HepG2 (cell line): ENCODE data around the gene NUP133. TPM values are rescaled to one million over a fixed set of nuclear protein-coding genes. Genes with fewer than 3 reads are reported as not detected.

Experiments
- AHR ChIP-seq: IDR thresholded peaks from 2 replicates; pipeline ENCODE4 v1.6.1; 2018; ENCODE audit warnings: missing genetic modification reagents, missing compliant biosample characterization
- BCLAF1 ChIP-seq: fragments of 450-650 bp; IDR thresholded peaks from 2 replicates; pipeline ENCODE4 v1.6.1; 2017; ENCODE audit warnings: mild to moderate bottlenecking
- CREB1 ChIP-seq, 2 experiments: fragments of 450-650 bp in 1 of 2; IDR thresholded peaks; 2 replicates each; pipeline ENCODE4 v1.6.1; 2016 to 2017; ENCODE audit warnings: control low read depth in 1 of 2, mild to moderate bottlenecking in 1 of 2, missing compliant biosample characterization in 1 of 2, missing genetic modification characterization in 1 of 2
- HMGXB3 ChIP-seq: sonication (generic); formaldehyde crosslinking; IDR thresholded peaks from 2 replicates; pipeline ENCODE4 v1.4.0; 2020; ENCODE audit warnings: missing genetic modification reagents, borderline replicate concordance
- PCBP2 ChIP-seq: fragments of 200-400 bp; formaldehyde crosslinking; optimal IDR thresholded peaks from 2 replicates; pipeline ENCODE3; 2018; ENCODE audit warnings: low read length, low read depth; ENCODE audit not compliant: poor library complexity, severe bottlenecking
- PITX1 ChIP-seq: sonication (generic); formaldehyde crosslinking; IDR thresholded peaks from 2 replicates; pipeline ENCODE4 v1.5.1; 2020; ENCODE audit warnings: mild to moderate bottlenecking, missing genetic modification reagents
- POLR2G ChIP-seq: fragments of 200-400 bp; formaldehyde crosslinking; IDR thresholded peaks from 2 replicates; pipeline ENCODE4 v1.6.1; 2018; ENCODE audit warnings: mild to moderate bottlenecking, low read depth, low read length, moderate library complexity
- RCOR2 ChIP-seq: IDR thresholded peaks from 2 replicates; pipeline ENCODE4 v1.6.1; 2016; ENCODE audit warnings: missing biosample characterization, missing genetic modification reagents
- SIN3A ChIP-seq: IDR thresholded peaks from 2 replicates; pipeline ENCODE4 v1.6.1; 2011; ENCODE audit warnings: low read depth, mild to moderate bottlenecking, control low read depth, low read length, borderline replicate concordance
- SNAI1 ChIP-seq: sonication (generic); formaldehyde crosslinking; IDR thresholded peaks from 2 replicates; pipeline ENCODE4 v1.5.0; 2020; ENCODE audit warnings: mild to moderate bottlenecking, missing genetic modification reagents, borderline replicate concordance
- ZNF354B ChIP-seq: sonication (generic); formaldehyde crosslinking; IDR thresholded peaks from 2 replicates; pipeline ENCODE4 v1.8.0; 2022; ENCODE audit warnings: mild to moderate bottlenecking, missing genetic modification reagents
- polyA plus RNA-seq, 8 experiments: library from polyadenylated mRNA; depleted of rRNA in 3 of 8; stranded (reverse) in 7 of 8; unstranded in 1 of 8; fragments of >200 nt; fragmentation: Illumina TruSeq in 4 of 8; extraction: Trizol in 4 of 8; gene quantifications; 2 replicates each; pipeline versions ENCODE4 v1.2.1 to v1.2.3, GENCODE V29; 2011 to 2016; ENCODE audit warnings: low read depth in 4 of 8, missing spikeins in 1 of 8, mixed read lengths in 1 of 8; ENCODE audit not compliant: insufficient read depth in 1 of 8
- total RNA-seq, 5 experiments: library from RNA; depleted of rRNA; stranded (reverse); fragments of >200 nt; fragmentation: Illumina TruSeq; extraction: Trizol; gene quantifications; 2 replicates each; pipeline ENCODE4 v1.2.3, GENCODE V29; 2016; ENCODE audit warnings: low read depth in 1 of 5
- TF ChIP-seq, protein P1 (sequence below): sonication (generic); formaldehyde crosslinking; IDR thresholded peaks from 2 replicates; pipeline ENCODE4 v1.5.0; 2020; ENCODE audit warnings: mild to moderate bottlenecking, missing genetic modification reagents
- TF ChIP-seq, protein P2 (sequence below): sonication (generic); formaldehyde crosslinking; IDR thresholded peaks from 2 replicates; pipeline ENCODE4 v1.4.0; 2020; ENCODE audit warnings: missing genetic modification reagents

The NUP133 gene
- total and polyA plus RNA-seq, 2 of the 13 experiments (the other 11 are each of a cell fraction or from before 2014, with no cell fraction given): 17.7 to 45.6 TPM

DNA sequence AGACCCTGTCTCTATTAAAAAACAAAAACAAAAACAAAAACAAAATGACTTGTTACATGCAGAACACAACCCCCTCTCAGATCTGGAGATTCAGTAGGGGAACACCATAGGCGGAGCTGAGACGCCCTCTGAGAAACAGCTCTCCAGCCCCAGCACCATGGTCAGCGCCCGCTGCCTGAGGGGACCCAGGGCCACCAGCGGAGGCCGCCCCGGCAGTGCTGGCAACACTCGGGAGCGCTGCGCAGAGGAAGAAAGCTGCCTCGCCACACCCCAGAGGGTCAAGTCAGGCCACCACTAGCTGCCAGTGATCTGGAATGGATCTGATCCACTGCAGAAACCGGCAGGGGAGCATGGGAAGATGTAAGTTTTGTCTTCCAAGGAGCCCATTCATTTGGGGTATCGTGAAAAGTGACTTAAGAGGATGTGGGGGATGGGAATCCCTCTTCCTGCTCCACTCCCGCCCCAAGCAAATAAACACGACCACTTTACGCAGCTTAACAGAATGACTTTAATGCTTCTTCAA, 77.3 kb downstream of the NUP133 start (continued):
- no peak for TF ChIP-seq POLR2G
- TF ChIP-seq PITX1 (CRISPR knock-in tag): no peak
- TF ChIP-seq SIN3A: peak; percentile 27; the same call in 1 of the 2 replicates
- TF ChIP-seq, protein P1, sequence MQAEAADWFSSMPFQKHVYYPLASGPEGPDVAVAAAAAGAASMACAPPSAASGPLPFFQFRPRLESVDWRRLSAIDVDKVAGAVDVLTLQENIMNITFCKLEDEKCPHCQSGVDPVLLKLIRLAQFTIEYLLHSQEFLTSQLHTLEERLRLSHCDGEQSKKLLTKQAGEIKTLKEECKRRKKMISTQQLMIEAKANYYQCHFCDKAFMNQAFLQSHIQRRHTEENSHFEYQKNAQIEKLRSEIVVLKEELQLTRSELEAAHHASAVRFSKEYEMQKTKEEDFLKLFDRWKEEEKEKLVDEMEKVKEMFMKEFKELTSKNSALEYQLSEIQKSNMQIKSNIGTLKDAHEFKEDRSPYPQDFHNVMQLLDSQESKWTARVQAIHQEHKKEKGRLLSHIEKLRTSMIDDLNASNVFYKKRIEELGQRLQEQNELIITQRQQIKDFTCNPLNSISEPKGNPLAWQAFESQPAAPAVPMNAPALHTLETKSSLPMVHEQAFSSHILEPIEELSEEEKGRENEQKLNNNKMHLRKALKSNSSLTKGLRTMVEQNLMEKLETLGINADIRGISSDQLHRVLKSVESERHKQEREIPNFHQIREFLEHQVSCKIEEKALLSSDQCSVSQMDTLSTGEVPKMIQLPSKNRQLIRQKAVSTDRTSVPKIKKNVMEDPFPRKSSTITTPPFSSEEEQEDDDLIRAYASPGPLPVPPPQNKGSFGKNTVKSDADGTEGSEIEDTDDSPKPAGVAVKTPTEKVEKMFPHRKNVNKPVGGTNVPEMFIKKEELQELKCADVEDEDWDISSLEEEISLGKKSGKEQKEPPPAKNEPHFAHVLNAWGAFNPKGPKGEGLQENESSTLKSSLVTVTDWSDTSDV: no peak
- no peak for TF ChIP-seq ZNF354B
- TF ChIP-seq CREB1 (IDR thresholded peaks at IDR 0.05): no peak
- TF ChIP-seq CREB1 (CRISPR knock-in tag; IDR thresholded peaks at IDR 0.05): no peak
- no peak for TF ChIP-seq SNAI1 (CRISPR knock-in tag)
- TF ChIP-seq HMGXB3: no peak
- TF ChIP-seq AHR (CRISPR knock-in tag): no peak
- TF ChIP-seq, protein P2, sequence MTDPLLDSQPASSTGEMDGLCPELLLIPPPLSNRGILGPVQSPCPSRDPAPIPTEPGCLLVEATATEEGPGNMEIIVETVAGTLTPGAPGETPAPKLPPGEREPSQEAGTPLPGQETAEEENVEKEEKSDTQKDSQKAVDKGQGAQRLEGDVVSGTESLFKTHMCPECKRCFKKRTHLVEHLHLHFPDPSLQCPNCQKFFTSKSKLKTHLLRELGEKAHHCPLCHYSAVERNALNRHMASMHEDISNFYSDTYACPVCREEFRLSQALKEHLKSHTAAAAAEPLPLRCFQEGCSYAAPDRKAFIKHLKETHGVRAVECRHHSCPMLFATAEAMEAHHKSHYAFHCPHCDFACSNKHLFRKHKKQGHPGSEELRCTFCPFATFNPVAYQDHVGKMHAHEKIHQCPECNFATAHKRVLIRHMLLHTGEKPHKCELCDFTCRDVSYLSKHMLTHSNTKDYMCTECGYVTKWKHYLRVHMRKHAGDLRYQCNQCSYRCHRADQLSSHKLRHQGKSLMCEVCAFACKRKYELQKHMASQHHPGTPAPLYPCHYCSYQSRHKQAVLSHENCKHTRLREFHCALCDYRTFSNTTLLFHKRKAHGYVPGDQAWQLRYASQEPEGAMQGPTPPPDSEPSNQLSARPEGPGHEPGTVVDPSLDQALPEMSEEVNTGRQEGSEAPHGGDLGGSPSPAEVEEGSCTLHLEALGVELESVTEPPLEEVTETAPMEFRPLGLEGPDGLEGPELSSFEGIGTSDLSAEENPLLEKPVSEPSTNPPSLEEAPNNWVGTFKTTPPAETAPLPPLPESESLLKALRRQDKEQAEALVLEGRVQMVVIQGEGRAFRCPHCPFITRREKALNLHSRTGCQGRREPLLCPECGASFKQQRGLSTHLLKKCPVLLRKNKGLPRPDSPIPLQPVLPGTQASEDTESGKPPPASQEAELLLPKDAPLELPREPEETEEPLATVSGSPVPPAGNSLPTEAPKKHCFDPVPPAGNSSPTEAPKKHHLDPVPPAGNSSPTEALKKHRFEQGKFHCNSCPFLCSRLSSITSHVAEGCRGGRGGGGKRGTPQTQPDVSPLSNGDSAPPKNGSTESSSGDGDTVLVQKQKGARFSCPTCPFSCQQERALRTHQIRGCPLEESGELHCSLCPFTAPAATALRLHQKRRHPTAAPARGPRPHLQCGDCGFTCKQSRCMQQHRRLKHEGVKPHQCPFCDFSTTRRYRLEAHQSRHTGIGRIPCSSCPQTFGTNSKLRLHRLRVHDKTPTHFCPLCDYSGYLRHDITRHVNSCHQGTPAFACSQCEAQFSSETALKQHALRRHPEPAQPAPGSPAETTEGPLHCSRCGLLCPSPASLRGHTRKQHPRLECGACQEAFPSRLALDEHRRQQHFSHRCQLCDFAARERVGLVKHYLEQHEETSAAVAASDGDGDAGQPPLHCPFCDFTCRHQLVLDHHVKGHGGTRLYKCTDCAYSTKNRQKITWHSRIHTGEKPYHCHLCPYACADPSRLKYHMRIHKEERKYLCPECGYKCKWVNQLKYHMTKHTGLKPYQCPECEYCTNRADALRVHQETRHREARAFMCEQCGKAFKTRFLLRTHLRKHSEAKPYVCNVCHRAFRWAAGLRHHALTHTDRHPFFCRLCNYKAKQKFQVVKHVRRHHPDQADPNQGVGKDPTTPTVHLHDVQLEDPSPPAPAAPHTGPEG (CRISPR knock-in tag): no peak
- no peak for TF ChIP-seq RCOR2 (CRISPR knock-in tag)
- no peak for TF ChIP-seq PCBP2
- no peak for TF ChIP-seq BCLAF1
